Omental fat pad (tissue), 4 donors: Measurements from ENCODE around the gene PI3. TPM values are rescaled to one million over a fixed set of nuclear protein-coding genes. Genes with fewer than 3 reads are reported as not detected.

Experiments
- ATAC-seq: fragments of 150-250 bp; one replicate; pipeline ENCODE4 v1.9.1; 2016; ENCODE audit warnings: mild to moderate bottlenecking, moderate library complexity; ENCODE audit not compliant: low FRiP score
- DNase-seq: peaks from one replicate; pipeline ENCODE4 v3.0.0-alpha.2; 2019; ENCODE audit warnings: low spot score
- CTCF ChIP-seq, 3 donors: fragments of 450-650 bp; IDR thresholded peaks; one replicate each; pipeline ENCODE4 v1.5.1; 2016 to 2017; ENCODE audit warnings: antibody characterized with exemption in 3 of 3, mild to moderate bottlenecking in 3 of 3, moderate library complexity in 2 of 3
- total RNA-seq, 4 donors: library from RNA; depleted of rRNA; stranded (reverse); fragments of >200 nt; gene quantifications; one replicate each; pipeline ENCODE4 v1.1.0, GENCODE V29; 2016

Gene PI3
- total RNA-seq, 4 donors from 2014 or later, result 1.1 to 6.7 (median 4.3) TPM; not detected in 1

- TF ChIP-seq CTCF (IDR thresholded peaks at IDR 0.05), result no peak
- ATAC-seq (no peak), DNase-seq (no peak)
These were observed 37.1 kb downstream of the PI3 start for GRCh38 chr20:45211569-45212474.

GRCh38 chr20:45212836-45213235 is 38.1 kb downstream of the PI3 start:
- no peak for TF ChIP-seq CTCF (IDR thresholded peaks at IDR 0.05)
- DNase-seq, result no peak
- no peak for ATAC-seq

- ATAC-seq (peak; percentile 28), DNase-seq (no peak)
- no peak for TF ChIP-seq CTCF (IDR thresholded peaks at IDR 0.05)
These were observed 43.4 kb downstream of the PI3 start for GRCh38 chr20:45218124-45218523.

- ATAC-seq (no peak), DNase-seq (no peak)
- no peak for TF ChIP-seq CTCF (IDR thresholded peaks at IDR 0.05)
These were observed 43.9 kb downstream of the PI3 start for GRCh38 chr20:45218636-45219035.

GRCh38 chr20:45221076-45221475 is 46.4 kb downstream of the PI3 start, which contains the start of gene SEMG2:
Gene SEMG2, plus strand, starts transcription at chr20:45221373. Its CDS starts 17 bp downstream, at chr20:45221390.
- DNase-seq (no peak), ATAC-seq (no peak)
- TF ChIP-seq CTCF (IDR thresholded peaks at IDR 0.05), result no peak

GRCh38 chr20:45223136-45223535 is 48.4 kb downstream of the PI3 start:
- TF ChIP-seq CTCF (IDR thresholded peaks at IDR 0.05), result no peak
- ATAC-seq (no peak), DNase-seq (no peak)

Other genes starting within 250 kb of the PI3 start
- 10 to 100 TPM in 3 of 4 donors, 1 to 10 TPM in 1; 9.1 to 23.9 (median 12.1) TPM for gene TOMM34, start 214.5 kb upstream of the PI3 start, total RNA-seq
- 10 to 100 TPM; 26.4 to 51.9 (median 38.6) TPM for gene STK4, start 208.4 kb upstream of the PI3 start, total RNA-seq
- gene KCNS1, start 73.8 kb upstream of the PI3 start, total RNA-seq, result under 1 TPM in 3 of 4 donors, not detected in 1; 0.47 to 0.60 (median 0.56) TPM
- gene WFDC5, start 59.7 kb upstream of the PI3 start, total RNA-seq, result not detected
- not detected for gene WFDC12, start 50.4 kb upstream of the PI3 start, total RNA-seq
- gene SEMG1, start 32.1 kb downstream of the PI3 start, total RNA-seq, result not detected
- gene SEMG2, start 46.5 kb downstream of the PI3 start, total RNA-seq, result not detected
- 100 to 1,000 TPM; 114 to 505 (median 171) TPM for gene SLPI, start 79.7 kb downstream of the PI3 start, total RNA-seq
- gene RBPJL, start 131.9 kb downstream of the PI3 start, total RNA-seq, result not detected
- gene MATN4, start 133.4 kb downstream of the PI3 start, total RNA-seq, result under 1 TPM in 2 of 4 donors, not detected in 2; 0.19 to 0.24 TPM
- 100 to 1,000 TPM in 2 of 4 donors, 10 to 100 TPM in 2; 31.4 to 279 (median 103) TPM for gene SDC4, start 173.5 kb downstream of the PI3 start, total RNA-seq
- gene SYS1, start 188.3 kb downstream of the PI3 start, total RNA-seq, result 10 to 100 TPM; 26.6 to 55.0 (median 51.3) TPM
- under 1 TPM in 1 of 4 donors, not detected in 3; 0.47 TPM for gene TP53TG5, start 203.4 kb downstream of the PI3 start, total RNA-seq
- 10 to 100 TPM; 20.7 to 45.7 (median 27.9) TPM for gene DBNDD2, start 233.4 kb downstream of the PI3 start, total RNA-seq
- gene PIGT, start 241.2 kb downstream of the PI3 start, total RNA-seq, result 10 to 100 TPM; 76.4 to 87.3 (median 83.5) TPM